GM23338 (cell line): Measurements from ENCODE around the gene SLC32A1. TPM values are rescaled to one million over a fixed set of nuclear protein-coding genes. Genes with fewer than 3 reads are reported as not detected.

Experiments used
- ATAC-seq: fragments of 200-7000 bp; cut with Tn5 transposase; 3 replicates; pipeline ENCODE4 v1.9.1; 2020
- DNase-seq: peaks from one replicate; pipeline ENCODE4 v3.0.0-alpha.2; 2015; ENCODE audit warnings: low spot score
- H2AFZ ChIP-seq: fragments of 200-600 bp; sonication (generic); 2 replicates; pipeline ENCODE4 v1.8.0; 2016; ENCODE audit warnings: antibody characterized with exemption, mild to moderate bottlenecking, moderate library complexity
- H3F3A ChIP-seq: fragments of 200-600 bp; sonication (generic); replicated peaks from 2 replicates; pipeline ENCODE4 v1.8.0; 2017; ENCODE audit warnings: antibody characterized with exemption, mixed run types, low read depth
- H3K27ac ChIP-seq: fragments of 200-600 bp; sonication (generic); 2 replicates; pipeline ENCODE4 v1.6.1; 2016; ENCODE audit warnings: low read depth
- H3K27me3 ChIP-seq: fragments of 200-600 bp; sonication (generic); 2 replicates; pipeline ENCODE4 v1.8.0; 2016; ENCODE audit warnings: mild to moderate bottlenecking, mixed run types, moderate library complexity; ENCODE audit not compliant: insufficient read depth
- H3K36me3 ChIP-seq: fragments of 200-600 bp; sonication (generic); 2 replicates; pipeline ENCODE4 v1.8.0; 2016; ENCODE audit warnings: mild to moderate bottlenecking; ENCODE audit not compliant: insufficient read depth
- H3K4me1 ChIP-seq: fragments of 200-600 bp; sonication (generic); 2 replicates; pipeline ENCODE4 v1.8.0; 2016; ENCODE audit warnings: mild to moderate bottlenecking, moderate library complexity; ENCODE audit not compliant: insufficient read depth
- H3K4me2 ChIP-seq: fragments of 200-600 bp; sonication (generic); 2 replicates; pipeline ENCODE4 v1.7.1; 2017; ENCODE audit warnings: mixed run types
- H3K4me3 ChIP-seq: fragments of 200-600 bp; sonication (generic); 2 replicates; pipeline ENCODE4 v1.6.1; 2016; ENCODE audit warnings: mixed run types
- H3K79me2 ChIP-seq: fragments of 200-600 bp; sonication (generic); replicated peaks from 2 replicates; pipeline ENCODE4 v1.8.0; 2017; ENCODE audit warnings: mild to moderate bottlenecking; ENCODE audit not compliant: insufficient read depth
- H3K9me2 ChIP-seq: fragments of 200-600 bp; sonication (generic); 2 replicates; pipeline ENCODE4 v1.8.0; 2017; ENCODE audit not compliant: insufficient read depth
- H4K20me1 ChIP-seq: fragments of 200-600 bp; sonication (generic); replicated peaks from 2 replicates; pipeline ENCODE4 v1.8.0; 2017; ENCODE audit warnings: mild to moderate bottlenecking; ENCODE audit not compliant: insufficient read depth
- H3K27ac Mint-ChIP-seq: 2 replicates; pipeline ENCODE4 v1.8.0; 2020; ENCODE audit warnings: inconsistent platforms, mild to moderate bottlenecking, moderate library complexity, mixed read lengths
- H3K27me3 Mint-ChIP-seq: 3 replicates; pipeline ENCODE4 v1.8.0; 2022; ENCODE audit warnings: low read depth, mild to moderate bottlenecking, moderate library complexity, mixed read lengths, inconsistent platforms; ENCODE audit not compliant: insufficient read depth, poor library complexity
- H3K36me3 Mint-ChIP-seq: 3 replicates; pipeline ENCODE4 v1.8.0; 2021; ENCODE audit warnings: low read depth, mild to moderate bottlenecking, inconsistent platforms, moderate library complexity, mixed read lengths
- H3K4me1 Mint-ChIP-seq: 3 replicates; pipeline ENCODE4 v1.8.0; 2020; ENCODE audit warnings: mild to moderate bottlenecking, inconsistent platforms, mixed read lengths
- H3K4me3 Mint-ChIP-seq: 3 replicates; pipeline ENCODE4 v1.8.0; 2021; ENCODE audit warnings: moderate library complexity, mild to moderate bottlenecking, inconsistent platforms, mixed read lengths
- H3K9me3 Mint-ChIP-seq: 3 replicates; pipeline ENCODE4 v1.8.0; 2020; ENCODE audit warnings: moderate library complexity, mild to moderate bottlenecking, inconsistent platforms, mixed read lengths
- JUNB ChIP-seq: IDR thresholded peaks from one replicate; pipeline ENCODE4 v1.6.1; 2016; ENCODE audit warnings: antibody characterized with exemption; ENCODE audit not compliant: unreplicated experiment
- STAT1 ChIP-seq: IDR thresholded peaks from one replicate; pipeline ENCODE4 v1.6.1; 2016; ENCODE audit warnings: antibody characterized with exemption; ENCODE audit not compliant: unreplicated experiment
- polyA plus RNA-seq: library from polyadenylated mRNA; unstranded; fragments of >200 nt; fragmentation: Nextera tagmentation; extraction: Ambion mirVana; gene quantifications from 2 replicates; pipeline ENCODE4 v1.2.1, GENCODE V29; 2016
- total RNA-seq: library from RNA; depleted of rRNA; stranded (reverse); fragments of >200 nt; shearing (Covaris generic); gene quantifications from 2 replicates; pipeline ENCODE4 v1.2.3, GENCODE V29; 2014
- TF ChIP-seq, protein P1 (sequence below): IDR thresholded peaks from one replicate; pipeline ENCODE4 v1.6.1; 2018; ENCODE audit warnings: antibody characterized with exemption; ENCODE audit not compliant: unreplicated experiment

Gene SLC32A1
- total and polyA plus RNA-seq, 2 experiments from 2014 or later = 0.87 TPM; not detected in 1

GRCh38 chr20:38685853-38686473 is 38.3 kb upstream of the SLC32A1 start:
- Histone ChIP-seq H3F3A (no peaks in the 10 kb centered on the region), H3K4me3 (no peak overlapping the region), H3K9me2 (no peaks in the 10 kb centered on the region), H3K79me2 (no peaks in the 10 kb centered on the region), H3K4me2 (no peak overlapping the region), H3K27ac (no peak overlapping the region), H4K20me1 (peaks cover 23% of the 10 kb centered on the region; the same call in 1 of the 2 replicates), H2AFZ (no peak overlapping the region), H3K4me1 (no peaks in the 10 kb centered on the region), H3K27me3 (peaks cover 37% of the 10 kb centered on the region), H3K36me3 (no peaks in the 10 kb centered on the region)
- H3K27ac Mint-ChIP-seq = no peak overlapping the region
- H3K9me3 Mint-ChIP-seq = no peaks in the 10 kb centered on the region
- no peak overlapping the region for H3K4me3 Mint-ChIP-seq
- TF ChIP-seq, protein P1, sequence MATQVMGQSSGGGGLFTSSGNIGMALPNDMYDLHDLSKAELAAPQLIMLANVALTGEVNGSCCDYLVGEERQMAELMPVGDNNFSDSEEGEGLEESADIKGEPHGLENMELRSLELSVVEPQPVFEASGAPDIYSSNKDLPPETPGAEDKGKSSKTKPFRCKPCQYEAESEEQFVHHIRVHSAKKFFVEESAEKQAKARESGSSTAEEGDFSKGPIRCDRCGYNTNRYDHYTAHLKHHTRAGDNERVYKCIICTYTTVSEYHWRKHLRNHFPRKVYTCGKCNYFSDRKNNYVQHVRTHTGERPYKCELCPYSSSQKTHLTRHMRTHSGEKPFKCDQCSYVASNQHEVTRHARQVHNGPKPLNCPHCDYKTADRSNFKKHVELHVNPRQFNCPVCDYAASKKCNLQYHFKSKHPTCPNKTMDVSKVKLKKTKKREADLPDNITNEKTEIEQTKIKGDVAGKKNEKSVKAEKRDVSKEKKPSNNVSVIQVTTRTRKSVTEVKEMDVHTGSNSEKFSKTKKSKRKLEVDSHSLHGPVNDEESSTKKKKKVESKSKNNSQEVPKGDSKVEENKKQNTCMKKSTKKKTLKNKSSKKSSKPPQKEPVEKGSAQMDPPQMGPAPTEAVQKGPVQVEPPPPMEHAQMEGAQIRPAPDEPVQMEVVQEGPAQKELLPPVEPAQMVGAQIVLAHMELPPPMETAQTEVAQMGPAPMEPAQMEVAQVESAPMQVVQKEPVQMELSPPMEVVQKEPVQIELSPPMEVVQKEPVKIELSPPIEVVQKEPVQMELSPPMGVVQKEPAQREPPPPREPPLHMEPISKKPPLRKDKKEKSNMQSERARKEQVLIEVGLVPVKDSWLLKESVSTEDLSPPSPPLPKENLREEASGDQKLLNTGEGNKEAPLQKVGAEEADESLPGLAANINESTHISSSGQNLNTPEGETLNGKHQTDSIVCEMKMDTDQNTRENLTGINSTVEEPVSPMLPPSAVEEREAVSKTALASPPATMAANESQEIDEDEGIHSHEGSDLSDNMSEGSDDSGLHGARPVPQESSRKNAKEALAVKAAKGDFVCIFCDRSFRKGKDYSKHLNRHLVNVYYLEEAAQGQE = peak; percentile 89
- no peak for TF ChIP-seq STAT1
- no peaks in the 10 kb centered on the region for H3K27me3 Mint-ChIP-seq
- H3K4me1 Mint-ChIP-seq = no peaks in the 10 kb centered on the region
- H3K36me3 Mint-ChIP-seq = no peaks in the 10 kb centered on the region
- DNase-seq = peak; percentile 86
- ATAC-seq = peak; percentile 94

DNA sequence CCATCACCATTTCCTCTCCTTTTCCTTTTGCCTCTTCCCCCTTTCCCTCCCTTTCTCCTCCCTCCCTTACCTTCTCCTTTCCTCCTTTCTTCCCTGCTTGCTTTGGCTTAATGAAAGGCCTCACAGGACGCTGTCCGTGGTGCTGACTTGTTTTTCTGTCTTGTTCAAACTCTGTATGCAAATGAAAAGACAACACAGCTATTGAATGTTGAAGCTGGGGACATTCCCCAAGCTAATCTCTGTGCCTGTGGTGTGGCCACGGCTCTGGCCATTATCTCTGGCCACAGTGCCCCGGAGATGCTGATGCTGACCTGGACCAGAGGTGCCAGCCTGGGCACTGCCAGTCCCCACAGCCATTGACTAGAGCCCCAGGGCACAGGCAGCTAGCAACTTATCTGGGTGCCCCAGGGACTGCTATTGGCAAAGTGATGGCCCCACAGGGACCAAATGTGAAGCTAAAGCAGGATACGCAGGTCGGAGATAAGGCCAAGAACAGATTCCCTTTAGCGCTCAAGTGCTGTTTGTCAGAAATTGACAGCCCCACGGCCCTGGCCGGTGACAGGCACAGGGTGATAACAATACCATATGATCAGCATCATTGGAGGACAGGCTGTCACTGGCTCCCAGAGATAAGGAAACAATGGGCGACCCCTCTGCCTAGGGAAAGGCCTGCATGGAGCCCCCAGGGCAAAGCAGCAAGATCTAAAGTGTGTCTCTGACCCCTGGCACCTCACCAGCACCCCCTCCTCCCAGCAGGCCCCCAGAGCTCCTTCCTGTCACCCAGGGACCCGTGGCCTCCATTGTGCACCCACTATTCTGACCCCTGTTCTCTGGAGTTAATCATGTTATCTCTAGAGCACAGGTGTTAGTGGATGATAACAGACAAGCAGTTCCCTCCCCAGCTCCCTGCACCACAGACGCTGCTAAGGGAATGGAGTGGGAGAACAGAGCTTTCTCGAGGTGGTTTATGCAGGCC is 31.6 kb upstream of the SLC32A1 start:
- H3K27me3 ChIP-seq = peaks cover 19% of the 10 kb centered on the region
- no peak overlapping the region for H3K4me3 Mint-ChIP-seq
- peaks cover 8% of the 10 kb centered on the region for H3K27me3 Mint-ChIP-seq

More for the DNA sequence above, 31.6 kb upstream of the SLC32A1 start:
- Histone ChIP-seq H3K4me2 (no peak overlapping the region), H3K36me3 (no peaks in the 10 kb centered on the region), H3K4me3 (no peak overlapping the region), H3K4me1 (no peaks in the 10 kb centered on the region), H4K20me1 (peaks cover 14% of the 10 kb centered on the region; the same call in 1 of the 2 replicates), H3K27ac (no peak overlapping the region), H3K79me2 (no peaks in the 10 kb centered on the region), H3K9me2 (no peaks in the 10 kb centered on the region), H2AFZ (no peak overlapping the region), H3F3A (no peaks in the 10 kb centered on the region)
- Mint-ChIP-seq H3K36me3 (no peaks in the 10 kb centered on the region), H3K4me1 (no peaks in the 10 kb centered on the region; the same call in 2 of the 3 replicates), H3K27ac (no peak overlapping the region), H3K9me3 (no peaks in the 10 kb centered on the region)
- peak; percentile 95 for ATAC-seq
- TF ChIP-seq, protein P1 = peak; percentile 97
- no peak for TF ChIP-seq JUNB
- peak; percentile 97 for DNase-seq
